Activated CD4-positive, alpha-beta T cell treated with anti-CD3 and anti-CD28 coated beads, Interleukin-2, amount 10 ng/mL, durations not matched to agents 7 days and 5 days (primary cell): ENCODE results near the gene GRM7. TPM values are rescaled to one million over a fixed set of nuclear protein-coding genes. Genes with fewer than 3 reads are reported as not detected.

ENCODE experiments used
- CTCF ChIA-PET: fragments of 350-600 bp; sonication (Branson Sonifier 250); formaldehyde crosslinking; loops from one replicate; lab custom pipeline; 2021; ENCODE audit warnings: antibody characterized with exemption; lab: Charles Lee
- POLR2A ChIA-PET: fragments of 350-600 bp; sonication (Branson Sonifier 250); formaldehyde crosslinking; loops from one replicate; lab custom pipeline; 2021; ENCODE audit warnings: antibody characterized with exemption; lab: Charles Lee
- DNase-seq: peaks from one replicate; pipeline ENCODE4 v3.0.0-alpha.2; 2020
- H3K27ac Mint-ChIP-seq: one replicate; pipeline ENCODE4 v1.8.0; 2021; ENCODE audit warnings: mild to moderate bottlenecking, moderate library complexity, mixed read lengths
- H3K27me3 Mint-ChIP-seq: one replicate; pipeline ENCODE4 v1.8.0; 2021; ENCODE audit warnings: mixed read lengths
- H3K36me3 Mint-ChIP-seq: one replicate; pipeline ENCODE4 v1.8.0; 2021; ENCODE audit warnings: low read depth, mixed read lengths
- H3K4me1 Mint-ChIP-seq: one replicate; pipeline ENCODE4 v1.8.0; 2021; ENCODE audit warnings: mixed read lengths
- H3K4me3 Mint-ChIP-seq: one replicate; pipeline ENCODE4 v1.8.0; 2021; ENCODE audit warnings: mild to moderate bottlenecking, moderate library complexity, mixed read lengths
- H3K9me3 Mint-ChIP-seq: one replicate; pipeline ENCODE4 v1.8.0; 2021; ENCODE audit warnings: mixed read lengths
- total RNA-seq, 2 experiments: library from RNA; stranded (reverse); gene quantifications; one replicate each; pipeline ENCODE4 v1.2.3, GENCODE V29; 2021

The GRM7 gene
- total RNA-seq, 2 experiments from 2014 or later = not detected

DNA sequence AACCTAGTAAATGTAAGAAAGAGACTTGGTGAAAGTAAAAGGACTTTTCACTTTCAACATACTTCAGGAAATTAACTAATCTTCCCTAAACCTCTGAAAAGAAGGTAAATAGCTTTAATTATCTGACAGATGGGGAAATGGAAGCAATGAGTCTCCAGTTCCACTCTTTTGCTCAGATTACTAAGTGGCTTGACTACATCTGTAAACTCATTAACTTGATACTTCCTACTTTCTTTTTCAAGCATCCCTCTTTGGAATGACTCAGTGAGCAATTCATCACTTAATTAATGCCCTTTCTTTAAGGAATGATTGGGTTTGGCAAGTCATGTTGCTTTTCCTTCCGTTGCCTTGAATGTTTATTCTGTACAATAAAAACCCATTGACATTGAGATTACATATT is 234.2 kb downstream of the GRM7 start:
- POLR2A ChIA-PET = no interaction called here
- Mint-ChIP-seq H3K4me1 (no peaks in the 10 kb centered on the region), H3K4me3 (no peak overlapping the region), H3K27me3 (no peaks in the 10 kb centered on the region), H3K36me3 (no peaks in the 10 kb centered on the region), H3K9me3 (peaks cover 12% of the 10 kb centered on the region), H3K27ac (no peak overlapping the region)
- no peak for DNase-seq
- CTCF ChIA-PET = no interaction called here

GRCh38 chr3:7100136-7100535 is 239.2 kb downstream of the GRM7 start:
- POLR2A ChIA-PET = no interaction called here
- DNase-seq = no peak
- CTCF ChIA-PET = no interaction called here
- Mint-ChIP-seq H3K36me3 (no peaks in the 10 kb centered on the region), H3K27ac (no peak overlapping the region), H3K4me1 (no peaks in the 10 kb centered on the region), H3K27me3 (no peaks in the 10 kb centered on the region), H3K9me3 (peaks cover 14% of the 10 kb centered on the region), H3K4me3 (no peak overlapping the region)

- Mint-ChIP-seq H3K4me3 (no peak overlapping the region), H3K9me3 (peaks cover 2% of the 10 kb centered on the region)
- DNase-seq = no peak
These were observed 245.7 kb downstream of the GRM7 start for GRCh38 chr3:7106635-7107034.

GRCh38 chr3:7112523-7113056 is 251.7 kb downstream of the GRM7 start:
- Mint-ChIP-seq H3K9me3 (no peaks in the 10 kb centered on the region), H3K4me3 (no peak overlapping the region), H3K36me3 (no peaks in the 10 kb centered on the region), H3K27ac (no peak overlapping the region), H3K27me3 (no peaks in the 10 kb centered on the region), H3K4me1 (no peaks in the 10 kb centered on the region)
- CTCF ChIA-PET = no interaction called here
- POLR2A ChIA-PET = no interaction called here
- no peak for DNase-seq

More at GRCh38 chr3:7106635-7107034, 245.7 kb downstream of the GRM7 start:
- CTCF ChIA-PET = no interaction called here
- H3K27me3 Mint-ChIP-seq = no peaks in the 10 kb centered on the region
- H3K36me3 Mint-ChIP-seq = no peaks in the 10 kb centered on the region
- no peaks in the 10 kb centered on the region for H3K4me1 Mint-ChIP-seq
- no peak overlapping the region for H3K27ac Mint-ChIP-seq
- POLR2A ChIA-PET = no interaction called here

DNA sequence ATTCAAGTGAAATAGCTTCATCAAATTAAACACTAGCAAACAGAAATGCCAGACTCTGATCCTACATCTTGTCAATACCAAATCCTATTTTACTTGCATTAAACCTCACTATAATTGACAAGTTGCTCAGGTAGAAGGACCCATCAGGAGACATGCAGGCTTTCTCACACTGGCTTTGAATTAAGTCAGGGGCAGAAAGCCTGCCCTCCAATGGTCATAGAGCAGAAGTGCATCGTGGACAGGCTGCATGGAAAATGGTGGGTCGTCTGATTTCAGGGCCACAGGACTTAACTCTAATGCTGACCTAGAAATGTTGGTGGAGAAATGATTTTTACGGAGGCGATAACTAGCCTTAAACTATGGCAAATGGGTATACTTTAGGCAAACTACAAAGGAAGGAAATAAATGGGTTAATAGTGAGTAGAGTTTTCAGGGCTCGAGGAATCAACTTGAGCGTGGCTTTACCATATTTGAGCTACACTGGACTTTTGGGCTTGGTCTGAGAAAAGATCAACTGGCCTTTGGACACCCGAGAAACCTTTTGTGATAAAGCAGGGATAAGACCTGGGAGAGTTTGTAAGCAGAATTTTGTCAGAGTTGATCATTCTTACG is 283.9 kb downstream of the GRM7 start:
- Mint-ChIP-seq H3K4me1 (no peaks in the 10 kb centered on the region), H3K4me3 (no peak overlapping the region), H3K36me3 (no peaks in the 10 kb centered on the region), H3K27me3 (no peaks in the 10 kb centered on the region), H3K27ac (no peak overlapping the region), H3K9me3 (no peaks in the 10 kb centered on the region)
- ChIA-PET CTCF (interaction anchor here (1.4 kb wide), 1 partner anchor 14 kb away, joined by 3 read pairs; no protein-coding TSS in a partner anchor), POLR2A (no interaction called here)
- DNase-seq = no peak

- no peak overlapping the region for H3K4me3 Mint-ChIP-seq
- no peaks in the 10 kb centered on the region for H3K4me1 Mint-ChIP-seq
- no peaks in the 10 kb centered on the region for H3K27me3 Mint-ChIP-seq
- no peaks in the 10 kb centered on the region for H3K9me3 Mint-ChIP-seq
- no peak for DNase-seq
- POLR2A ChIA-PET = no interaction called here
- H3K27ac Mint-ChIP-seq = no peak overlapping the region
- H3K36me3 Mint-ChIP-seq = no peaks in the 10 kb centered on the region
- CTCF ChIA-PET = interaction anchor here (1.4 kb wide), 1 partner anchor 12 kb away, joined by 3 read pairs; no protein-coding TSS in a partner anchor
These were observed 285.6 kb downstream of the GRM7 start for GRCh38 chr3:7146529-7146928.

- ChIA-PET POLR2A (no interaction called here), CTCF (interaction anchor here (1.0 kb wide), 1 partner anchor 13 kb away, joined by 3 read pairs; no protein-coding TSS in a partner anchor)
- DNase-seq = no peak
- H3K4me1 Mint-ChIP-seq = no peaks in the 10 kb centered on the region
- no peak overlapping the region for H3K4me3 Mint-ChIP-seq
- H3K27ac Mint-ChIP-seq = no peak overlapping the region
- no peaks in the 10 kb centered on the region for H3K36me3 Mint-ChIP-seq
- H3K27me3 Mint-ChIP-seq = no peaks in the 10 kb centered on the region
- no peaks in the 10 kb centered on the region for H3K9me3 Mint-ChIP-seq
These were observed 297.6 kb downstream of the GRM7 start for GRCh38 chr3:7158516-7158915.

GRCh38 chr3:7160689-7161088 is 299.8 kb downstream of the GRM7 start:
- no peaks in the 10 kb centered on the region for H3K36me3 Mint-ChIP-seq
- no peak overlapping the region for H3K27ac Mint-ChIP-seq
- no peaks in the 10 kb centered on the region for H3K27me3 Mint-ChIP-seq
- ChIA-PET POLR2A (no interaction called here), CTCF (no interaction called here)
- no peak overlapping the region for H3K4me3 Mint-ChIP-seq
- DNase-seq = no peak
- no peaks in the 10 kb centered on the region for H3K9me3 Mint-ChIP-seq
- H3K4me1 Mint-ChIP-seq = no peaks in the 10 kb centered on the region

GRCh38 chr3:7166460-7166859 is 305.5 kb downstream of the GRM7 start:
- no peak overlapping the region for H3K4me3 Mint-ChIP-seq
- ChIA-PET POLR2A (no interaction called here), CTCF (no interaction called here)
- H3K27me3 Mint-ChIP-seq = no peaks in the 10 kb centered on the region
- H3K36me3 Mint-ChIP-seq = no peaks in the 10 kb centered on the region
- no peak for DNase-seq
- no peaks in the 10 kb centered on the region for H3K9me3 Mint-ChIP-seq
- H3K27ac Mint-ChIP-seq = no peak overlapping the region
- no peaks in the 10 kb centered on the region for H3K4me1 Mint-ChIP-seq

- Mint-ChIP-seq H3K27me3 (no peaks in the 10 kb centered on the region), H3K4me1 (no peaks in the 10 kb centered on the region), H3K9me3 (no peaks in the 10 kb centered on the region), H3K36me3 (no peaks in the 10 kb centered on the region), H3K4me3 (no peak overlapping the region), H3K27ac (no peak overlapping the region)
- DNase-seq = no peak
- POLR2A ChIA-PET = no interaction called here
- CTCF ChIA-PET = no interaction called here
These were observed 310.6 kb downstream of the GRM7 start for GRCh38 chr3:7171493-7171892.

- ChIA-PET POLR2A (no interaction called here), CTCF (no interaction called here)
- no peak overlapping the region for H3K27ac Mint-ChIP-seq
- H3K36me3 Mint-ChIP-seq = no peaks in the 10 kb centered on the region
- H3K27me3 Mint-ChIP-seq = no peaks in the 10 kb centered on the region
- H3K4me1 Mint-ChIP-seq = no peaks in the 10 kb centered on the region
- no peak for DNase-seq
- no peak overlapping the region for H3K4me3 Mint-ChIP-seq
- H3K9me3 Mint-ChIP-seq = no peaks in the 10 kb centered on the region
These were observed 312.1 kb downstream of the GRM7 start for GRCh38 chr3:7172996-7173395.

DNA sequence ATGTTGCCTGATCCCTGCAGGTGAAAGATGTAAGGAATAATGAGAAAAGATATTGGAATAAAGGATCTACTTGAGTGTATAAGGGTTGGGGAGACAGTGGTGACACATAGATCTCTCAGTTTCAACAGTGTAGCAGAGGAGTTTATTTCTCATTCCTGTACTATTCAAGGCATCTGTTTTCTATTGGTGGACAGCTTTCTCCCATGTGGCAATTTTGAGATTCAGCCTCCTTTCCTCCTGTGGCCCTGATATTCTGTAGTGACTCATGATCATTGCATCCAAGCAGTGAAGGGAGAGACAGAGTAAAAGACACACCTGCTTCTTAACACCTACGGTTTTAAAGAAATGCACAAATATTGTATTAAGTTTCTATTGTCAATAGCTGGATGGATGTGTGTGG is 327.6 kb downstream of the GRM7 start:
- Mint-ChIP-seq H3K27me3 (no peaks in the 10 kb centered on the region), H3K4me3 (no peak overlapping the region), H3K36me3 (no peaks in the 10 kb centered on the region), H3K4me1 (no peaks in the 10 kb centered on the region), H3K9me3 (no peaks in the 10 kb centered on the region), H3K27ac (no peak overlapping the region)
- CTCF ChIA-PET = interaction anchor here (1.1 kb wide), 1 partner anchor 14 kb away, joined by 3 read pairs; no protein-coding TSS in a partner anchor
- DNase-seq = no peak
- POLR2A ChIA-PET = no interaction called here

DNA sequence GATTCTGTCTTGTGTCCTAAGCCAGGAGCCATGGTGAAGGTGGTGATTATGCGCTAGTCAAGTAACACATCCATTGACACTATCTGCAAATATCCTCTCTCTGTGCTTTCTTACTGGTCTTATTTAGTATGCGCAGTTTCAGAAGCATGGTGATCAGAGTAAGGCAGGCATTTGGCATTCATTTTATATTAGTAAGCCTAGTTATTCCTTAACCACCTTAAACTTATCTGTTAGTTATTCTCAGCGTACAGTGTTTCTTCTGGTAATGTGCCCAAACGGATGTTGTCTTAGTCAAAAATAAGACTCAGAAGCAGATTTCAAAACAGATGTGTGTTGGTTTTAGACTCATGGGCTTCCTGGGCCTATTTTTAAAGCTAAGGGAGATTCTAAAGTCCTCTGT is 329.2 kb downstream of the GRM7 start:
- no peak overlapping the region for H3K27ac Mint-ChIP-seq
- H3K9me3 Mint-ChIP-seq = no peaks in the 10 kb centered on the region
- H3K36me3 Mint-ChIP-seq = no peaks in the 10 kb centered on the region
- ChIA-PET CTCF (no interaction called here), POLR2A (no interaction called here)
- H3K27me3 Mint-ChIP-seq = no peaks in the 10 kb centered on the region
- DNase-seq = no peak
- no peaks in the 10 kb centered on the region for H3K4me1 Mint-ChIP-seq
- no peak overlapping the region for H3K4me3 Mint-ChIP-seq

DNA sequence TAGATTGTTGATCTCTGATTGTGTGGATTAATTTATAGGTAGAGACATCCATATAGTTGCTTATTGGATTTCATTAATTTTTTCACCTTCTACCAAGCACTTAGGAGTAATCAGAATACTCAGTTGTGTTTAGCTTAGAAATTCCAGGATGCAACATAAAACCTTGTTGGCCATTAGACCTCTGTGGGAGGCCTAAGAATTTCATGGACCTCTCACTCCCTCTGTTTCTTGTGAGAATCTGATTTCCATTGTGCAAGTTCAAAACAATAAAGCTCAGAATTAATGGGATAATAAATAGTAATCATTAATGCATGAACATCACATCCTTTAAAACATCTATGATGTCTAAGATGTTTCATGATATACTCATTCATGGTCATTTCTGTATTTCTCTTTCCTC is 332.4 kb downstream of the GRM7 start:
- H3K36me3 Mint-ChIP-seq = no peaks in the 10 kb centered on the region
- no peaks in the 10 kb centered on the region for H3K27me3 Mint-ChIP-seq
- no peaks in the 10 kb centered on the region for H3K4me1 Mint-ChIP-seq
- no peak overlapping the region for H3K27ac Mint-ChIP-seq
- CTCF ChIA-PET = interaction anchor here (0.5 kb wide), 1 partner anchor 994 kb away, joined by 3 read pairs; no protein-coding TSS in a partner anchor
- POLR2A ChIA-PET = no interaction called here
- DNase-seq = no peak
- H3K4me3 Mint-ChIP-seq = no peak overlapping the region
- no peaks in the 10 kb centered on the region for H3K9me3 Mint-ChIP-seq
